ENCODE results near the gene SAFB. TPM values are rescaled to one million over a fixed set of nuclear protein-coding genes. Genes with fewer than 3 reads are reported as not detected.

SAFB gene
- polyA plus RNA-seq, 2 of the 4 experiments (the other 2 are of a cell fraction): 55.0 to 74.0 TPM

GRCh38 chr19:5641171-5641570, 18.3 kb downstream of the SAFB start:
- H3K4me2 ChIP-seq: no peak overlapping the region
- H3K4me1 ChIP-seq: 0 out of 3 replicates have a peak, but pooled peaks cover 9% of the 10 kb centered on the region
- ChIA-PET POLR2A (no interaction called here), CTCF (interaction anchor here (0.6 to 1.4 kb wide), 2 partner anchors 14 to 728 kb away, joined by 3 to 4 read pairs; no protein-coding TSS in a partner anchor)
- H3K9me3 ChIP-seq: no peaks in the 10 kb centered on the region
- TF ChIP-seq CBX2 (IDR thresholded peaks at IDR 0.05; ENCODE audit: borderline replicate concordance, low read depth): no peak
- no peak for TF ChIP-seq EHF (CRISPR knock-in tag; IDR thresholded peaks at IDR 0.05)
- TF ChIP-seq PBX3 (IDR thresholded peaks at IDR 0.05): no peak
- no peak for TF ChIP-seq HMGXB4 (CRISPR knock-in tag; IDR thresholded peaks at IDR 0.05; ENCODE audit: borderline replicate concordance)
- TF ChIP-seq SREBF2 (IDR thresholded peaks at IDR 0.05): no peak
- TF ChIP-seq MAFK (IDR thresholded peaks at IDR 0.05; ENCODE audit: partially characterized antibody): no peak
- ATAC-seq: no peak
- H3K4me3 ChIP-seq: no peak overlapping the region
- WGBS (ENCODE audit: missing lambda C conversion rate): 89% methylated on average over 4 of the region's 4 CpGs
- DNase-seq (ENCODE audit: low read depth in 1 of 2, low spot score in 1 of 2): no peak
- no peak for FAIRE-seq
- H3K27ac ChIP-seq: no peak overlapping the region

- no peak overlapping the region for H3K4me2 ChIP-seq
- no peak for TF ChIP-seq CTCF (IDR thresholded peaks at IDR 0.05)
- peak in 1 of 2 experiments; percentile 42; a peak in 2 of 4 replicates for TF ChIP-seq CEBPB (IDR thresholded peaks at IDR 0.05)
- no peak for FAIRE-seq
- H3K4me3 ChIP-seq: no peak overlapping the region
- ChIA-PET POLR2A (no interaction called here), CTCF (interaction anchor here (0.9 to 1.4 kb wide), 2 partner anchors 13 to 20 kb away, joined by 3 to 4 read pairs; no protein-coding TSS in a partner anchor)
- H3K9me3 ChIP-seq: no peaks in the 10 kb centered on the region
- DNase-seq (ENCODE audit: low read depth in 1 of 2, low spot score in 1 of 2): no peak
- ATAC-seq: no peak
- 0 out of 3 replicates have a peak, but pooled peaks cover 9% of the 10 kb centered on the region for H3K4me1 ChIP-seq
- WGBS (ENCODE audit: missing lambda C conversion rate): 76% methylated on average over 2 of the region's 2 CpGs
- H3K27ac ChIP-seq: no peak overlapping the region
Observed at GRCh38 chr19:5642204-5642603, 19.3 kb downstream of the SAFB start.

- H3K9me3 ChIP-seq: no peaks in the 10 kb centered on the region
- CTCF ChIA-PET: no interaction called here
- 94% methylated on average over 4 of the region's 4 CpGs for WGBS (ENCODE audit: missing lambda C conversion rate)
- no peak for TF ChIP-seq BHLHE40 (IDR thresholded peaks at IDR 0.05; ENCODE audit: low read depth, low read length)
- no peak for TF ChIP-seq CHD2 (IDR thresholded peaks at IDR 0.05; ENCODE audit: low read length, partially characterized antibody)
- no peak for TF ChIP-seq TP53 (CRISPR knock-in tag; IDR thresholded peaks at IDR 0.05)
- no peak for TF ChIP-seq EHF (CRISPR knock-in tag; IDR thresholded peaks at IDR 0.05)
- no peak for TF ChIP-seq SREBF2 (IDR thresholded peaks at IDR 0.05)
- no peak for TF ChIP-seq FOSL2 (IDR thresholded peaks at IDR 0.05)
- no peak for TF ChIP-seq FOSL2 (CRISPR knock-in tag; IDR thresholded peaks at IDR 0.05)
- TF ChIP-seq BCL3 (IDR thresholded peaks at IDR 0.05): no peak
- TF ChIP-seq EP300 (IDR thresholded peaks at IDR 0.05): no peak
- TF ChIP-seq RARB (CRISPR knock-in tag; IDR thresholded peaks at IDR 0.05): no peak
- no peak for TF ChIP-seq NFE2L2 (conservative IDR thresholded peaks at IDR 0.05; ENCODE audit: low read length)
- TF ChIP-seq CBX8 (IDR thresholded peaks at IDR 0.05): no peak
- TF ChIP-seq KDM1A (IDR thresholded peaks at IDR 0.05; ENCODE audit: low read depth): no peak
- no peak for TF ChIP-seq NPAS2 (CRISPR knock-in tag; IDR thresholded peaks at IDR 0.05; ENCODE audit: borderline replicate concordance)
- no peak for TF ChIP-seq HOXB13 (CRISPR knock-in tag; IDR thresholded peaks at IDR 0.05; ENCODE audit: low read depth)
- no peak for TF ChIP-seq HMGXB4 (CRISPR knock-in tag; IDR thresholded peaks at IDR 0.05; ENCODE audit: borderline replicate concordance)
- no peak for TF ChIP-seq ZFP36 (IDR thresholded peaks at IDR 0.05; ENCODE audit: borderline replicate concordance, partially characterized antibody)
- H3K4me1 ChIP-seq: 0 out of 3 replicates have a peak, but pooled peaks cover 9% of the 10 kb centered on the region
- no peak overlapping the region for H3K27ac ChIP-seq
- POLR2A ChIA-PET: no interaction called here
- ATAC-seq (no peak), FAIRE-seq (no peak), DNase-seq (ENCODE audit: low read depth in 1 of 2, low spot score in 1 of 2) (no peak)
- H3K4me2 ChIP-seq: no peak overlapping the region
- H3K4me3 ChIP-seq: no peak overlapping the region
Observed at GRCh38 chr19:5643060-5643459, 20.2 kb downstream of the SAFB start.
